Measurements from ENCODE around the gene CD46. TPM values are rescaled to one million over a fixed set of nuclear protein-coding genes. Genes with fewer than 3 reads are reported as not detected.
"Not testable (repeated sequence)": the region's sequence is repeated elsewhere in the genome, so short reads cannot be mapped to it uniquely, and the experiment has no call there.

CD46 gene
- total RNA-seq, 1 experiment from 2014 or later = 62.1 TPM

GRCh38 chr1:207755846-207756693 lies 4.2 kb downstream of the CD46 start:
- H3K9me3 ChIP-seq (replicated peaks) = no peaks in the 10 kb centered on the region
- no peak overlapping the region for H3K4me3 ChIP-seq
- H3K27ac ChIP-seq = no peak overlapping the region
- H3K36me3 ChIP-seq = peaks cover 26% of the 10 kb centered on the region
- peaks cover 12% of the 10 kb centered on the region for H3K4me1 ChIP-seq (replicated peaks)
- no peak for DNase-seq (ENCODE audit: low read depth in 1 of 2, low spot score in 2 of 2)
- H3K27me3 ChIP-seq (replicated peaks) = no peaks in the 10 kb centered on the region

DNA sequence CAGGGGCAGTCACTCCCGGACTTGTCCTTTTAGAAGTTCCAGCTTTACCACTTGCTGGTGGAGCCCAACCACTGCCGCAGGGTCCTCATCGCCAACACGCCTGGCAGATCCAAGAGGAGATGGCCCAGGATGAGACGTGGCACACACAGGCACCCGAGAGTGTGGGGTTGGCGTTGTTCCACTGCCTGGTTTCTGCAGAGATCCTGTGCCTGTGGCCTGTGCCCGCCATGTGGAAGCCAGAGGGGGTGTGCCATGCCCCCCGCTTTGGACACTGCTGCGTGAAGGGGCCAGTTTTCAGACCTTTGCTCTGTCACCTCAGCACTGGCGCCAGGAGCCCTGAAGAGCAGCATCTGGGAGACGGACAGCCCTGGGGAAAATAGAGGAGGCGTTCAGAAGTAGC lies 10.8 kb downstream of the CD46 start:
- Histone ChIP-seq H3K4me1 (replicated peaks) (no peaks in the 10 kb centered on the region), H3K36me3 (peaks cover 58% of the 10 kb centered on the region)
- DNase-seq (ENCODE audit: low read depth in 1 of 2, low spot score in 2 of 2) = no peak

DNA sequence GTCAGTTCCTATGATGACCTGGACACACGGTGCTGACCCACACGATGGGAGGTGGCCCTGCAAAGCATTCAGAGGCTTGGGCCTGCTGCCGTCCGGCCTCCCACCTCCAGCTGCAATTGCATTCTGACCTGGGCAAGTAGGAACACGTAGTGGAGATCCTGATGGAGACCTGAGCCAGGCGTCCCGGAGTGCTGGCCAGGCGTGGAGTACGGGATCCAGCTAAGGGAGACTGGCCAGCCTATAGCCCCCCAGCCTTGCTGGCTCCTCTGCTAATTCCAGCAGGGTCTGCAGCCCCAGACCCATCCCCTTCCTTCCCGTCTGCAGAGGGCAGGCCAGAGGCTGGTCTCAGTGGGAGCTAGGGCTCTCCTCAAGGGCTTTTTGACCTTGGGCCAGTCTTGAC lies 11.2 kb downstream of the CD46 start:
- Histone ChIP-seq H3K27me3 (replicated peaks) (no peaks in the 10 kb centered on the region), H3K9me3 (replicated peaks) (no peaks in the 10 kb centered on the region), H3K4me1 (replicated peaks) (no peaks in the 10 kb centered on the region), H3K27ac (no peak overlapping the region), H3K36me3 (peaks cover 53% of the 10 kb centered on the region), H3K4me3 (no peak overlapping the region)
- no peak for DNase-seq (ENCODE audit: low read depth in 1 of 2, low spot score in 2 of 2)

More for the DNA sequence above, 10.8 kb downstream of the CD46 start:
- no peak overlapping the region for H3K27ac ChIP-seq
- H3K4me3 ChIP-seq = no peak overlapping the region
- no peaks in the 10 kb centered on the region for H3K27me3 ChIP-seq (replicated peaks)
- H3K9me3 ChIP-seq (replicated peaks) = no peaks in the 10 kb centered on the region

DNA sequence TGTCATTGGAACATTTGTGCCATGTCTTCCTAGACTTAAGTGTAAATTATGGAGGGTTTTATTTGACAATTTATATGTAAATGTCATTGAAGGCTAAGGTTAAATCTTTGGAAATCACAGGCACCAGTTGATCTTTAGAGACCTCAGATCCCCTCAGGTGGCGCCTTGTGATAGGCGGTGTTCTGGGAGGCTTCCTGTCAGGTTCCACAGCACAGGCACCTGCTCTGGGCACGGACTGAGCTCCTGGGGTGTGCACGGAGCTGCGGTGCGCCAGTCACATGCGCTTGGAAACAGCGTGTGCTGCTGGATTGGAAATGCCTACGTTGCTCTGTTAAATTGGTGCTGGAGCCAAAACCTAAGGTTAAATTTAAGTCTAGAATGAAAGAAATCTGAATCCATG lies 12.1 kb downstream of the CD46 start:
- DNase-seq (ENCODE audit: low read depth in 1 of 2, low spot score in 2 of 2) = no peak
- Histone ChIP-seq H3K27me3 (replicated peaks) (no peaks in the 10 kb centered on the region), H3K4me3 (no peak overlapping the region), H3K4me1 (replicated peaks) (no peaks in the 10 kb centered on the region), H3K9me3 (replicated peaks) (no peaks in the 10 kb centered on the region), H3K36me3 (peaks cover 49% of the 10 kb centered on the region), H3K27ac (no peak overlapping the region)

DNA sequence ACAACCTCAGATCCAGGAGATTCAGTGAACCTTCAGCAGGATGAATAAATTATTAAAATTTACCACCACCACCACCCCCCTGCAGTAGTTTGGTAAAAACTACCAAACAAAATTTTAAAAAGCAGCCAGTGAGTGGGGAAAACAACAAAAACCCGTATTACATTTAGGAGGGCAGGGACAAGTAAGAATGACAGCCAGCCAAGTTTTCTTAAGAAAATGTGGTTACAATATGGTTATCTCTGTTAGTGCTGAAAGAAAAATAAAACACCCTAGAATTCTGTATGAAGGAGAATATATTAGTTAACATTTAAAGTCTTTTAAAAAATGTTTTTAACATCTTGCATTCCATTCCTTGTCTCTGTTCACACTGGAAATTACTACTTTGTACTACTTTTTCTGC lies 14.7 kb downstream of the CD46 start:
- no peak for DNase-seq (ENCODE audit: low read depth in 1 of 2, low spot score in 2 of 2)
- Histone ChIP-seq H3K9me3 (replicated peaks) (no peaks in the 10 kb centered on the region), H3K4me3 (no peak overlapping the region), H3K4me1 (replicated peaks) (no peaks in the 10 kb centered on the region), H3K27ac (no peak overlapping the region), H3K27me3 (replicated peaks) (no peaks in the 10 kb centered on the region), H3K36me3 (peaks cover 37% of the 10 kb centered on the region)

DNA sequence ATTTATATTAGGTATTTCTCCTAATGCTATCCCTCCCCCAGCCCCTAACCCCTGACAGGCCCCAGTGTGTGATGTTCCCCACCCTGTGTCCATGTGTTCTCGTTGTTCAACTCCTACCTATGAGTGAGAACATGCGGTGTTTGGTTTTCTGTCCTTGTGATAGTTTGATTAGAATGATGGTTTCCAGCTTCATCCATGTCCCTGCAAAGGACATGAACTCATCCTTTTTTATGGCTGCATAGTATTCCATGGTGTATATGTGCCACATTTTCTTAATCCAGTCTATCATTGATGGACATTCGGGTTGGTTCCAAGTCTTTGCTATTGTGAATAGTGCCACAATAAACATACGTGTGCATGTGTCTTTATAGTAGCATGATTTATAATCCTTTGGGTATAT lies 18.7 kb downstream of the CD46 start:
- H3K4me1 ChIP-seq (replicated peaks); H3K27me3 ChIP-seq (replicated peaks); DNase-seq (ENCODE audit: low read depth in 1 of 2, low spot score in 2 of 2); H3K4me3 ChIP-seq; H3K9me3 ChIP-seq (replicated peaks); H3K27ac ChIP-seq: not testable (repeated sequence)
- H3K36me3 ChIP-seq = peaks cover 19% of the 10 kb centered on the region

GRCh38 chr1:207776045-207776444 lies 24.2 kb downstream of the CD46 start:
- H3K36me3 ChIP-seq = peaks cover 19% of the 10 kb centered on the region
- not testable (repeated sequence) for H3K4me3 ChIP-seq; H3K27ac ChIP-seq; DNase-seq (ENCODE audit: low read depth in 1 of 2, low spot score in 2 of 2); H3K9me3 ChIP-seq (replicated peaks); H3K27me3 ChIP-seq (replicated peaks); H3K4me1 ChIP-seq (replicated peaks)

- not testable (repeated sequence) for H3K27me3 ChIP-seq (replicated peaks); DNase-seq (ENCODE audit: low read depth in 1 of 2, low spot score in 2 of 2); H3K4me1 ChIP-seq (replicated peaks); H3K27ac ChIP-seq; H3K4me3 ChIP-seq; H3K9me3 ChIP-seq (replicated peaks)
- H3K36me3 ChIP-seq = peaks cover 19% of the 10 kb centered on the region
Measured at GRCh38 chr1:207777412-207777811, 25.6 kb downstream of the CD46 start.

GRCh38 chr1:207779008-207779407 lies 27.2 kb downstream of the CD46 start:
- H3K9me3 ChIP-seq (replicated peaks) = no peaks in the 10 kb centered on the region
- H3K4me1 ChIP-seq (replicated peaks) = no peaks in the 10 kb centered on the region
- H3K4me3 ChIP-seq = no peak overlapping the region
- peaks cover 19% of the 10 kb centered on the region for H3K36me3 ChIP-seq
- DNase-seq (ENCODE audit: low read depth in 1 of 2, low spot score in 2 of 2) = no peak
- no peaks in the 10 kb centered on the region for H3K27me3 ChIP-seq (replicated peaks)
- H3K27ac ChIP-seq = no peak overlapping the region

- no peak for DNase-seq (ENCODE audit: low read depth in 1 of 2, low spot score in 2 of 2)
- Histone ChIP-seq H3K4me3 (no peak overlapping the region), H3K9me3 (replicated peaks) (no peaks in the 10 kb centered on the region), H3K27me3 (replicated peaks) (no peaks in the 10 kb centered on the region), H3K36me3 (peaks cover 12% of the 10 kb centered on the region), H3K4me1 (replicated peaks) (no peaks in the 10 kb centered on the region), H3K27ac (no peak overlapping the region)
Measured at GRCh38 chr1:207781312-207781711, 29.5 kb downstream of the CD46 start.

DNA sequence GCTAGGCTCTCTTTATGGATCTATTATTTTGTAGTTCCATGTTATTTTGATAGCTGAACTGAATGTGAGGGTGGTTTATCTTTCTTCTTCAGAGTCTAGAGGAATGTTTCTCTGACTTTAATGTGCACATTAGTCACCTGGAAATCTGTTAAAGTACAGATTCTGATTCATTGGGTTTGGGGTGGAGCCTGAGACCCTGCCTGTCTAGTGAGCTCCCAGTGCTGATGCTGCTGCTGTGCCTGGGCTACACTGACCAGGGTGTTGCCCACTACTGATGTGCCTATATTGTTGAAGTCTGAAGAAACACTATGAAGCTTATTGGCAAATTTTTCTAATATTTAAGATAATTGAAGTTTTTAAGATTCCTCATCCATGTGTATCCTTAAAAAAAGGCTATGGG lies 35.9 kb downstream of the CD46 start:
- no peak overlapping the region for H3K27ac ChIP-seq
- no peaks in the 10 kb centered on the region for H3K27me3 ChIP-seq (replicated peaks)
- H3K4me1 ChIP-seq (replicated peaks) = peaks cover 3% of the 10 kb centered on the region; the same call in 1 of the 2 replicates
- no peaks in the 10 kb centered on the region; the same call in 1 of the 2 replicates for H3K36me3 ChIP-seq
- DNase-seq (ENCODE audit: low read depth in 1 of 2, low spot score in 2 of 2) = no peak
- no peak overlapping the region for H3K4me3 ChIP-seq
- no peaks in the 10 kb centered on the region for H3K9me3 ChIP-seq (replicated peaks)

GRCh38 chr1:207789386-207789785 lies 37.5 kb downstream of the CD46 start:
- Histone ChIP-seq H3K4me3 (no peak overlapping the region), H3K36me3 (peaks cover 3% of the 10 kb centered on the region; the same call in 1 of the 2 replicates), H3K4me1 (replicated peaks) (peaks cover 3% of the 10 kb centered on the region; the same call in 1 of the 2 replicates), H3K9me3 (replicated peaks) (no peaks in the 10 kb centered on the region), H3K27ac (no peak overlapping the region), H3K27me3 (replicated peaks) (no peaks in the 10 kb centered on the region)
- no peak for DNase-seq (ENCODE audit: low read depth in 1 of 2, low spot score in 2 of 2)

GRCh38 chr1:207789792-207790787 lies 38.2 kb downstream of the CD46 start:
- no peak for DNase-seq (ENCODE audit: low read depth in 1 of 2, low spot score in 2 of 2)
- Histone ChIP-seq H3K27ac (no peak overlapping the region), H3K4me3 (no peak overlapping the region), H3K36me3 (peaks cover 7% of the 10 kb centered on the region), H3K9me3 (replicated peaks) (no peaks in the 10 kb centered on the region), H3K4me1 (replicated peaks) (peaks cover 3% of the 10 kb centered on the region; the same call in 1 of the 2 replicates), H3K27me3 (replicated peaks) (no peaks in the 10 kb centered on the region)

GRCh38 chr1:207791290-207791689 lies 39.4 kb downstream of the CD46 start:
- H3K9me3 ChIP-seq (replicated peaks) = no peaks in the 10 kb centered on the region
- no peaks in the 10 kb centered on the region for H3K27me3 ChIP-seq (replicated peaks)
- no peak overlapping the region for H3K27ac ChIP-seq
- peaks cover 7% of the 10 kb centered on the region for H3K36me3 ChIP-seq
- H3K4me3 ChIP-seq = no peak overlapping the region
- H3K4me1 ChIP-seq (replicated peaks) = peaks cover 3% of the 10 kb centered on the region; the same call in 1 of the 2 replicates
- DNase-seq (ENCODE audit: low read depth in 1 of 2, low spot score in 2 of 2) = no peak
